IMR-90 (cell line): ENCODE results near the gene BCAR1. TPM values are rescaled to one million over a fixed set of nuclear protein-coding genes. Genes with fewer than 3 reads are reported as not detected.

Source experiments
- ATAC-seq: fragments of 200-7000 bp; cut with Tn5 transposase; 2 replicates; pipeline ENCODE4 v1.9.1; 2020; ENCODE audit warnings: low read depth, mild to moderate bottlenecking, moderate library complexity
- BruUV-seq: library from RNA; stranded (reverse); fragments of 400-500 nt; replicated peaks from 2 replicates; lab custom pipeline; 2021; lab: Mats Ljungman, UMichigan
- CTCF ChIA-PET: fragments of 300-600 bp; formaldehyde crosslinking; extraction: SDS; loops from one replicate; lab custom pipeline; 2021; ENCODE audit warnings: antibody characterized with exemption; lab: Yijun Ruan, JAX
- POLR2A ChIA-PET: fragments of 300-600 bp; sonication (Branson Sonifier 250); formaldehyde crosslinking; loops from one replicate; lab custom pipeline; 2022; ENCODE audit warnings: antibody characterized with exemption; ENCODE audit not compliant: unreplicated experiment; lab: Charles Lee
- DNase-seq: peaks from one replicate; pipeline ENCODE4 v3.0.0; 2013
- H2AFZ ChIP-seq: replicated peaks from 2 replicates; pipeline ENCODE3; 2013; ENCODE audit warnings: low read length, mild to moderate bottlenecking; ENCODE audit not compliant: poor library complexity
- H2AK5ac ChIP-seq: 2 replicates; pipeline ENCODE4 v1.6.1; 2013; ENCODE audit warnings: low read depth, low read length, inconsistent platforms
- H2AK9ac ChIP-seq: replicated peaks from 2 replicates; pipeline ENCODE3; 2013; ENCODE audit warnings: mild to moderate bottlenecking, low read depth, low read length, moderate library complexity; ENCODE audit not compliant: poor library complexity
- H2BK120ac ChIP-seq: 2 replicates; pipeline ENCODE4 v1.6.1; 2013; ENCODE audit warnings: low read depth, low read length, inconsistent platforms
- H2BK15ac ChIP-seq: 3 replicates; pipeline ENCODE4 v1.6.1; 2013; ENCODE audit warnings: low read depth, low read length, inconsistent platforms
- H2BK20ac ChIP-seq: 2 replicates; pipeline ENCODE4 v1.6.1; 2013; ENCODE audit warnings: low read depth, mild to moderate bottlenecking, inconsistent platforms, low read length, moderate library complexity
- H2BK5ac ChIP-seq: 2 replicates; pipeline ENCODE4 v1.6.1; 2013; ENCODE audit warnings: mild to moderate bottlenecking, low read depth, low read length, inconsistent platforms; ENCODE audit not compliant: poor library complexity, severe bottlenecking
- H3K14ac ChIP-seq: replicated peaks from 2 replicates; pipeline ENCODE4 v1.6.1; 2013; ENCODE audit warnings: low read depth, low read length, inconsistent platforms
- H3K18ac ChIP-seq: 2 replicates; pipeline ENCODE4 v1.6.1; 2013; ENCODE audit warnings: low read depth, low read length, control low read depth
- H3K23ac ChIP-seq: 2 replicates; pipeline ENCODE4 v1.6.1; 2013; ENCODE audit warnings: low read depth, low read length, inconsistent platforms
- H3K27ac ChIP-seq: 2 replicates; pipeline ENCODE4 v1.5.1; 2013; ENCODE audit warnings: mild to moderate bottlenecking, control low read depth, low read length; ENCODE audit not compliant: insufficient read depth
- H3K27me3 ChIP-seq: 2 replicates; pipeline ENCODE4 v1.6.1; 2013; ENCODE audit warnings: low read length; ENCODE audit not compliant: control insufficient read depth, insufficient read depth
- H3K36me3 ChIP-seq: 2 replicates; pipeline ENCODE4 v1.6.1; 2013; ENCODE audit warnings: low read length, mixed read lengths; ENCODE audit not compliant: control insufficient read depth, insufficient read depth
- H3K4ac ChIP-seq: 2 replicates; pipeline ENCODE4 v1.6.1; 2013; ENCODE audit warnings: low read depth, low read length, inconsistent platforms
- H3K4me1 ChIP-seq: 2 replicates; pipeline ENCODE4 v1.6.1; 2013; ENCODE audit warnings: low read length, mixed read lengths; ENCODE audit not compliant: control insufficient read depth, insufficient read depth
- H3K4me2 ChIP-seq: 2 replicates; pipeline ENCODE4 v1.6.1; 2013; ENCODE audit warnings: low read depth, mild to moderate bottlenecking, control low read depth, low read length, moderate library complexity
- H3K4me3 ChIP-seq: 2 replicates; pipeline ENCODE4 v1.5.1; 2013; ENCODE audit warnings: low read depth, mild to moderate bottlenecking, control low read depth, low read length, moderate library complexity; ENCODE audit not compliant: insufficient read depth
- H3K56ac ChIP-seq: 2 replicates; pipeline ENCODE4 v1.6.1; 2013; ENCODE audit warnings: low read length, inconsistent platforms; ENCODE audit not compliant: insufficient read depth; ENCODE audit errors: extremely low read depth
- H3K79me1 ChIP-seq, 2 experiments: 2 replicates each; pipeline ENCODE4 v1.6.1; 2013; ENCODE audit warnings: low read length in 2 of 2, inconsistent platforms in 1 of 2, low read depth in 1 of 2
- H3K9ac ChIP-seq: 2 replicates; pipeline ENCODE4 v1.6.1; 2013; ENCODE audit warnings: low read depth, low read length, control low read depth
- H3K9me1 ChIP-seq: 2 replicates; pipeline ENCODE4 v1.6.1; 2013; ENCODE audit warnings: low read length, inconsistent platforms; ENCODE audit not compliant: insufficient read depth
- H3K9me3 ChIP-seq: 2 replicates; pipeline ENCODE4 v1.6.1; 2013; ENCODE audit warnings: low read length; ENCODE audit not compliant: control insufficient read depth, insufficient read depth
- H4K20me1 ChIP-seq: 2 replicates; pipeline ENCODE4 v1.6.1; 2013; ENCODE audit warnings: low read length, inconsistent platforms; ENCODE audit not compliant: insufficient read depth
- H4K5ac ChIP-seq: 2 replicates; pipeline ENCODE4 v1.6.1; 2013; ENCODE audit warnings: mild to moderate bottlenecking, low read depth, low read length, control low read depth
- H4K8ac ChIP-seq, 2 experiments: 2 replicates each; pipeline ENCODE4 v1.6.1; 2013; ENCODE audit warnings: low read depth in 2 of 2, low read length in 2 of 2, control low read depth in 1 of 2, inconsistent platforms in 1 of 2
- H4K91ac ChIP-seq: 2 replicates; pipeline ENCODE4 v1.6.1; 2013; ENCODE audit warnings: low read depth, low read length, inconsistent platforms; ENCODE audit not compliant: insufficient read depth
- BHLHE40 ChIP-seq: fragments of 150-350 bp; IDR thresholded peaks from 2 replicates; pipeline ENCODE4 v1.6.1; 2016; ENCODE audit warnings: mild to moderate bottlenecking, low read depth, low read length
- CEBPB ChIP-seq: IDR thresholded peaks from 2 replicates; pipeline ENCODE4 v1.6.1; 2012; ENCODE audit warnings: low read depth, low read length, improper control_type of control experiment
- CHD1 ChIP-seq: IDR thresholded peaks from 2 replicates; pipeline ENCODE4 v1.6.1; 2012; ENCODE audit warnings: low read depth, low read length, improper control_type of control experiment
- CTCF ChIP-seq: conservative IDR thresholded peaks from 2 replicates; pipeline ENCODE4 v1.5.1; 2012; ENCODE audit warnings: mild to moderate bottlenecking, low read depth, low read length, improper control_type of control experiment
- ELK1 ChIP-seq: fragments of 150-350 bp; IDR thresholded peaks from 2 replicates; pipeline ENCODE4 v1.6.1; 2016; ENCODE audit warnings: low read depth, mild to moderate bottlenecking, low read length, moderate library complexity, borderline replicate concordance
- FOS ChIP-seq: fragments of 150-350 bp; IDR thresholded peaks from 2 replicates; pipeline ENCODE4 v1.6.1; 2016; ENCODE audit warnings: low read depth, low read length
- MAFK ChIP-seq: IDR thresholded peaks from 2 replicates; pipeline ENCODE4 v1.6.1; 2012; ENCODE audit warnings: low read depth, low read length, improper control_type of control experiment
- MAZ ChIP-seq: IDR thresholded peaks from 2 replicates; pipeline ENCODE4 v1.6.1; 2012; ENCODE audit warnings: low read depth, mild to moderate bottlenecking, low read length, improper control_type of control experiment, moderate library complexity, borderline replicate concordance
- MXI1 ChIP-seq: IDR thresholded peaks from 2 replicates; pipeline ENCODE4 v1.6.1; 2012; ENCODE audit warnings: low read depth, mild to moderate bottlenecking, low read length, moderate library complexity, borderline replicate concordance
- NFE2L2 ChIP-seq: fragments of 150-350 bp; IDR thresholded peaks from 2 replicates; pipeline ENCODE4 v1.6.1; 2016; ENCODE audit warnings: low read depth, mild to moderate bottlenecking, low read length
- POLR2A ChIP-seq: IDR thresholded peaks from 2 replicates; pipeline ENCODE4 v1.6.1; 2012; ENCODE audit warnings: mild to moderate bottlenecking, low read depth, low read length
- RCOR1 ChIP-seq: IDR thresholded peaks from 2 replicates; pipeline ENCODE4 v1.6.1; 2012; ENCODE audit warnings: mild to moderate bottlenecking, low read length, improper control_type of control experiment; ENCODE audit not compliant: insufficient replicate concordance
- RFX5 ChIP-seq: IDR thresholded peaks from 2 replicates; pipeline ENCODE4 v1.8.0; 2012; ENCODE audit warnings: low read depth, mild to moderate bottlenecking, low read length, moderate library complexity
- SMC3 ChIP-seq: fragments of 150-350 bp; IDR thresholded peaks from 2 replicates; pipeline ENCODE4 v1.6.1; 2016; ENCODE audit warnings: low read depth, mild to moderate bottlenecking, antibody characterized with exemption, low read length, moderate library complexity
- USF2 ChIP-seq: fragments of 150-350 bp; IDR thresholded peaks from 2 replicates; pipeline ENCODE4 v1.6.1; 2017; ENCODE audit warnings: mild to moderate bottlenecking, antibody characterized with exemption, low read length, low read depth
- WGBS, 2 experiments: methylation state at CpG; one replicate each; pipeline versions ENCODE4 v1.1.5 to v1.1.7; 2013; ENCODE audit warnings: missing lambda C conversion rate in 2 of 2; ENCODE audit not compliant: insufficient read length in 1 of 2; ENCODE audit errors: extremely low coverage in 2 of 2; 5-methylcytosine and 5-hydroxymethylcytosine counted together
- dilution Hi-C: fragments of 300-500 bp; cut with HindIII; formaldehyde crosslinking; loops from one replicate; pipeline ENCODE4 v1.14.3; 2018; ENCODE audit warnings: low sequenced_read_pairs; ENCODE audit not compliant: unreplicated experiment
- in situ Hi-C: fragments of 300-500 bp; cut with MboI; formaldehyde crosslinking; loops from 3 replicates; pipeline ENCODE4 v1.14.3; 2019; ENCODE audit warnings: low sequenced_read_pairs, inconsistent platforms, mixed read lengths
- intact Hi-C: fragments of 100-400 bp; cut with micrococcal nuclease; formaldehyde crosslinking; loops from 2 replicates; pipeline ENCODE4 v1.10.0; 2022
- polyA plus RNA-seq, 3 experiments: library from polyadenylated mRNA; depleted of rRNA; stranded (reverse); fragments of >200 nt; gene quantifications; 2 replicates each; pipeline ENCODE4 v1.2.3, GENCODE V29; 2012; ENCODE audit warnings: low replicate concordance in 1 of 3
- total RNA-seq: library from RNA; depleted of rRNA; stranded (reverse); fragments of >200 nt; gene quantifications from 2 replicates; pipeline ENCODE4 v1.2.3, GENCODE V29; 2012

The BCAR1 gene
- total and polyA plus RNA-seq, 2 of the 4 experiments (the other 2 are of a cell fraction) = 18.1 to 99.4 TPM

- POLR2A ChIA-PET = no interaction called here
- no TSS peak for BruUV-seq
Measured at GRCh38 chr16:75225678-75226515, 25.5 kb downstream of the BCAR1 start.

More at GRCh38 chr16:75225678-75226515, 25.5 kb downstream of the BCAR1 start:
- CTCF ChIA-PET = no interaction called here
- Histone ChIP-seq H2BK15ac (no peak overlapping the region), H3K9me1 (peaks cover 6% of the 10 kb centered on the region; the same call in 1 of the 2 replicates), H2BK5ac (no peak overlapping the region), H3K56ac (no peak overlapping the region), H2BK20ac (no peak overlapping the region), H4K20me1 (peaks cover 63% of the 10 kb centered on the region), H2BK120ac (no peak overlapping the region), H3K4me3 (no peak overlapping the region), H3K36me3 (peaks cover 33% of the 10 kb centered on the region), H4K91ac (no peak overlapping the region), H3K14ac (no peak overlapping the region), H3K9ac (no peak overlapping the region), H4K5ac (no peak overlapping the region), H3K4me2 (no peak overlapping the region), H2AFZ (peak overlapping the region; percentile 67), H3K79me1 (peaks cover 5 to 45% of the 10 kb centered on the region in 2 experiments; a peak in 3 of 4 replicates), H3K4ac (no peak overlapping the region), H2AK5ac (no peak overlapping the region), H3K9me3 (no peaks in the 10 kb centered on the region), H4K8ac (no peak overlapping the region), H3K23ac (no peak overlapping the region), H3K27ac (no peak overlapping the region), H3K27me3 (no peaks in the 10 kb centered on the region), H3K4me1 (no peaks in the 10 kb centered on the region), H2AK9ac (no peak overlapping the region), H3K18ac (no peak overlapping the region)
- intact Hi-C loops = loop anchor here (2.0 kb wide), 1 partner anchor 19 kb away; the partner anchor contains the start of gene CTRB2
- TF ChIP-seq MAFK = no peak
- TF ChIP-seq SMC3 = no peak
- no peak for TF ChIP-seq MAZ
- TF ChIP-seq CTCF = no peak
- TF ChIP-seq NFE2L2 = no peak
- TF ChIP-seq RFX5 = no peak
- TF ChIP-seq CEBPB = no peak
- no peak for TF ChIP-seq MXI1
- no peak for TF ChIP-seq POLR2A
- no peak for TF ChIP-seq BHLHE40
- no peak for TF ChIP-seq FOS
- TF ChIP-seq ELK1 = no peak
- TF ChIP-seq CHD1 = no peak
- no peak for TF ChIP-seq USF2
- TF ChIP-seq RCOR1 = no peak
- WGBS, 2 experiments = 77% methylated on average over 10 of the region's 26 CpGs; no CpG with 5 or more reads in 1 of the 2 experiments
- dilution Hi-C loops = no loop called here
- in situ Hi-C loops = no loop called here
- ATAC-seq (no peak), DNase-seq (no peak)
